Measurements from ENCODE around the gene PCDH10. TPM values are rescaled to one million over a fixed set of nuclear protein-coding genes. Genes with fewer than 3 reads are reported as not detected.

Gene PCDH10
- total and polyA plus RNA-seq, 8 donors, result 0.45 to 0.93 (median 0.59) TPM

GRCh38 chr4:133186210-133186609 lies 37.1 kb downstream of the PCDH10 start:
- DNase-seq, result no peak
- no peaks in the 10 kb centered on the region for H3K27me3 ChIP-seq
- no peaks in the 10 kb centered on the region for H3K4me1 ChIP-seq
- H3K27ac ChIP-seq, result no peak overlapping the region
- no peak overlapping the region for H3K4me3 ChIP-seq
- TF ChIP-seq, protein P1, sequence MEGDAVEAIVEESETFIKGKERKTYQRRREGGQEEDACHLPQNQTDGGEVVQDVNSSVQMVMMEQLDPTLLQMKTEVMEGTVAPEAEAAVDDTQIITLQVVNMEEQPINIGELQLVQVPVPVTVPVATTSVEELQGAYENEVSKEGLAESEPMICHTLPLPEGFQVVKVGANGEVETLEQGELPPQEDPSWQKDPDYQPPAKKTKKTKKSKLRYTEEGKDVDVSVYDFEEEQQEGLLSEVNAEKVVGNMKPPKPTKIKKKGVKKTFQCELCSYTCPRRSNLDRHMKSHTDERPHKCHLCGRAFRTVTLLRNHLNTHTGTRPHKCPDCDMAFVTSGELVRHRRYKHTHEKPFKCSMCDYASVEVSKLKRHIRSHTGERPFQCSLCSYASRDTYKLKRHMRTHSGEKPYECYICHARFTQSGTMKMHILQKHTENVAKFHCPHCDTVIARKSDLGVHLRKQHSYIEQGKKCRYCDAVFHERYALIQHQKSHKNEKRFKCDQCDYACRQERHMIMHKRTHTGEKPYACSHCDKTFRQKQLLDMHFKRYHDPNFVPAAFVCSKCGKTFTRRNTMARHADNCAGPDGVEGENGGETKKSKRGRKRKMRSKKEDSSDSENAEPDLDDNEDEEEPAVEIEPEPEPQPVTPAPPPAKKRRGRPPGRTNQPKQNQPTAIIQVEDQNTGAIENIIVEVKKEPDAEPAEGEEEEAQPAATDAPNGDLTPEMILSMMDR (IDR thresholded peaks at IDR 0.05), result no peak
- intact Hi-C loops (cut with DNase I), result no loop called here
- no peaks in the 10 kb centered on the region for H3K9me3 ChIP-seq
- no peaks in the 10 kb centered on the region for H3K36me3 ChIP-seq
- no peak for ATAC-seq

DNA sequence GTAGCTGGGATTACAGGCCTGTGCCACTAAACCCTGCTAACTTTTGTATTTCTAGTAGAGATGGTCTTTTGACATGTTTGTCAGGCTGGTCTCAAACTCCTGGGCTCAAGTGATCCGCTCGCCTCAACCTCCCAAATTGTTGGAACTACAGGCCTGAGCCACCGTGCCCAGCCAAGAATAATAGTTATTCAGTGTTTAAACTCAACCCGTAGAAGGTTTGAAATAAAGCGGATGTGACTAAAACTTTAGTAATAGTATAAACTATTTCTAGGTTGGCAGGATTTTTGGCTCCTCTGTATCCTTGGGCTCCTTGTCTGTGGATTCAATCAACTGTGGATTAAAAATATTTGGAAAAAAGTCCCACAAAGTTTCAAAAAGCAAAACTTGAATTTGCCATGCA lies 37.8 kb downstream of the PCDH10 start:
- Histone ChIP-seq H3K27ac (no peak overlapping the region), H3K27me3 (no peaks in the 10 kb centered on the region), H3K4me1 (no peaks in the 10 kb centered on the region), H3K4me3 (no peak overlapping the region), H3K9me3 (no peaks in the 10 kb centered on the region), H3K36me3 (no peaks in the 10 kb centered on the region)
- DNase-seq (no peak), ATAC-seq (no peak)
- TF ChIP-seq, protein P1 (IDR thresholded peaks at IDR 0.05), result no peak
- intact Hi-C loops (cut with DNase I), result no loop called here

DNA sequence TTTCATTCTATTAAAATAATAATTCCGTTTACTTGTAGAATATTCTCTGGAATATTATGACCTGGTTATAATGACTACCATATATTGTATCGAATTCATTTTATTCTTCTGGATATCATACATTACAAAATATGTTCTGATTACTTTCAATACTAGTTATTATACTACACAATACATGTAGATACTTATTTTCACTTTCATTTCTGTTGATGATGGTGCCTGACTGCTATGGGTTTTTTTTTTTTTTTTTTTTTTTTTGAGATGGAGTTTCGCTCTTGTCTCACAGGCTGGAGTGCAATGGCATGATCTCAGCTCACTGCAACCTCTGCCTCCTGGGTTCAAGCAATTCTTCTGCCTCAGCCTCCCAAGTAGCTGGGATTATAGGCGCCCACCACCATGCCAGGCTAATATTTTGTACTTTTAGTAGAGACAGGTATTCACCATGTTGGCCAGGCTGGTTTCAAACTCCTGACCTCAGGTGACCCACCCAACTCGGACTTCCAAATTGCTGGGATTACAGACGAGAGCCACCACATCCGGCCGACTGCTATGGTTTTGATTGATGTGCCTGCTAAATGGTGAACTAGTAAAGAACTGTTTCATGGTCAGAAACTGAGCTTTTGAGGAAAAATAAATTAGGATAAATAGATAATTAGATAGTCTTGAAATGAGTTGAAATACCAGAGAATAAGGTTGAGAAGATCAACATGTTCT lies 39.5 kb downstream of the PCDH10 start:
- Histone ChIP-seq H3K27me3 (no peaks in the 10 kb centered on the region), H3K9me3 (no peaks in the 10 kb centered on the region), H3K27ac (no peak overlapping the region), H3K36me3 (no peaks in the 10 kb centered on the region), H3K4me3 (no peak overlapping the region), H3K4me1 (no peaks in the 10 kb centered on the region)
- no peak for ATAC-seq
- DNase-seq, result no peak
- TF ChIP-seq, protein P1 (IDR thresholded peaks at IDR 0.05), result no peak
- intact Hi-C loops (cut with DNase I), result no loop called here

- DNase-seq, result no peak
- TF ChIP-seq, protein P1 (IDR thresholded peaks at IDR 0.05), result no peak
- Histone ChIP-seq H3K27me3 (no peaks in the 10 kb centered on the region), H3K4me3 (no peak overlapping the region), H3K36me3 (no peaks in the 10 kb centered on the region), H3K9me3 (no peaks in the 10 kb centered on the region), H3K4me1 (no peaks in the 10 kb centered on the region), H3K27ac (no peak overlapping the region)
- ATAC-seq, result no peak
- intact Hi-C loops (cut with DNase I), result no loop called here
Measured at GRCh38 chr4:133189147-133189517, 40.0 kb downstream of the PCDH10 start.

GRCh38 chr4:133190098-133190497 lies 41.0 kb downstream of the PCDH10 start:
- Histone ChIP-seq H3K27me3 (no peaks in the 10 kb centered on the region), H3K36me3 (no peaks in the 10 kb centered on the region), H3K4me3 (no peak overlapping the region), H3K27ac (no peak overlapping the region), H3K9me3 (no peaks in the 10 kb centered on the region), H3K4me1 (no peaks in the 10 kb centered on the region)
- ATAC-seq, result no peak
- DNase-seq, result no peak
- intact Hi-C loops (cut with DNase I), result no loop called here
- TF ChIP-seq, protein P1 (IDR thresholded peaks at IDR 0.05), result no peak
